Natural killer cell treated with Interleukin-12 subunit alpha and Interleukin-12 subunit beta and Interleukin-15 and Interleukin-18, amount 100 ng/mL, for 72 hours (primary cell): Measurements from ENCODE around the gene NHSL2. TPM values are rescaled to one million over a fixed set of nuclear protein-coding genes. Genes with fewer than 3 reads are reported as not detected.
"Not testable (repeated sequence)": the region's sequence is repeated elsewhere in the genome, so short reads cannot be mapped to it uniquely, and the experiment has no call there.

Experiments
- ATAC-seq, 2 donors: fragments of 150-1000 bp; cut with Tn5 transposase in 1 of 2; sonication (Bioruptor Pico), chemical (Tn5 transposase) in 1 of 2; 2 replicates each; pipeline ENCODE4 v1.10.0; 2021
- DNase-seq: peaks from one replicate; pipeline ENCODE4 v3.0.0; 2022; ENCODE audit warnings: low spot score
- H3K27ac Mint-ChIP-seq, 2 donors: 1 replicate in 1 of 2; 2 replicates in 1 of 2; pipeline ENCODE4 v1.8.0; 2022; ENCODE audit warnings: mixed read lengths in 2 of 2, mild to moderate bottlenecking in 1 of 2, moderate library complexity in 1 of 2
- H3K27me3 Mint-ChIP-seq, 2 donors: 1 replicate in 1 of 2; 2 replicates in 1 of 2; pipeline ENCODE4 v1.8.0; 2022; ENCODE audit warnings: mixed read lengths in 2 of 2
- H3K36me3 Mint-ChIP-seq: one replicate; pipeline ENCODE4 v1.8.0; 2022; ENCODE audit warnings: mixed read lengths
- H3K4me1 Mint-ChIP-seq, 2 donors: 1 replicate in 1 of 2; 2 replicates in 1 of 2; pipeline ENCODE4 v1.8.0; 2022; ENCODE audit warnings: low read depth in 2 of 2, mixed read lengths in 2 of 2, mild to moderate bottlenecking in 1 of 2
- H3K4me3 Mint-ChIP-seq: one replicate; pipeline ENCODE4 v1.8.0; 2022; ENCODE audit warnings: mixed read lengths
- H3K9me3 Mint-ChIP-seq: 2 replicates; pipeline ENCODE4 v1.8.0; 2022; ENCODE audit warnings: mixed read lengths
- total RNA-seq, 2 donors: library from RNA; stranded (reverse); gene quantifications; one replicate each; pipeline ENCODE4 v1.2.3, GENCODE V29; 2022

NHSL2 gene
- under 1 TPM; 0.07 to 0.67 TPM for total RNA-seq

DNA sequence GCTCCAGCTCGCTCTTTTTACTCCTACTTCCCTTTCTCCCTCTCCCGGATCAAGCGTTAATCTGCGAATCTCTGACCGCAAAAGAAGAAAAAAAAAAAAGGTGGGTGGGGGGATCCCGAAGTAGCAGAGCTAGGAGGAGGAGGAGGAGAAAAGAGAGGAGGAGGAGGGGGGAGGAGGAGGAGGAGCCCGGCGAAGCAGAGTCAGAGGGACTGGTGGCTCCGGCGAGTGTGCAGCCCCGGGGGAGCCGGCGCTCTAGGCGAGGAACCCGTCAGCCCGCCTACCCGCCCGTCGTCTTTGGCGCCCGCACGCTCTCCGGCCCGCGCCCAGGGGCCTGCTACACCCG, at the start of gene NHSL2:
Gene NHSL2 (plus strand): TSS at position 203 of the 343 bp plus-strand sequence.
- H3K36me3 Mint-ChIP-seq = no peaks in the 10 kb centered on the region
- peak within 1 kb of the TSS; percentile 42 for H3K4me3 Mint-ChIP-seq
- peaks cover 10 to 28% of the 10 kb centered on the region in 2 donors for H3K27me3 Mint-ChIP-seq
- no peaks in the 10 kb centered on the region for H3K9me3 Mint-ChIP-seq
- no peak for DNase-seq
- ATAC-seq = peak in 1 of 2 donors; percentile 63
- H3K4me1 Mint-ChIP-seq = no peaks in the 10 kb centered on the region
- H3K27ac Mint-ChIP-seq = no peak within 1 kb of the TSS

- H3K4me3 Mint-ChIP-seq = no peak overlapping the region
Measured at GRCh38 chrX:71867680-71868079, 43.0 kb upstream of the NHSL2 start.

DNA sequence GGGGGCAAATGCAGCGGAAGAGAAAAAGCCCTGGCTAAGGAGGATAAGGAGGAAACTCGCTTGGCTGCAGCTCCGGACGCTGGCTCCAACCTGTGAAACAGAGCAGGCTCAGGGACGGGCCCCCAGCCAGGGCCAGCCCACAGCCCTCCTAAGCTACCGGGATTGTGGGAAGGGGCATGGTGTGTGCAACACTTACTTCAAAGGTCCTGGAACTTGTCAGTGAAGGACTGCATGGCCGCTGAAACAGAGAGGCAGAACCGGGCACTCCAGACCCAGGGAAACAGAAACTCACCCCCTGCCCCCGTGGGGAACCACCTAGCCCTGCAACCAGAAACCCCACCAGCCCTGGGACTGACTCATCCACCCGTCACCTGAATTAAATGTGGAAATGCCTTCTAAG, 41.1 kb upstream of the NHSL2 start:
- not testable (repeated sequence) for H3K9me3 Mint-ChIP-seq, H3K4me1 Mint-ChIP-seq, H3K36me3 Mint-ChIP-seq, DNase-seq, ATAC-seq, H3K27ac Mint-ChIP-seq, H3K4me3 Mint-ChIP-seq
- peaks cover 17 to 18% of the 10 kb centered on the region in 2 donors for H3K27me3 Mint-ChIP-seq

More at GRCh38 chrX:71867680-71868079, 43.0 kb upstream of the NHSL2 start:
- ATAC-seq (no peak), DNase-seq (no peak)
- peaks cover 0 to 7% of the 10 kb centered on the region in 2 donors for H3K4me1 Mint-ChIP-seq
- H3K9me3 Mint-ChIP-seq = no peaks in the 10 kb centered on the region
- no peaks in the 10 kb centered on the region for H3K36me3 Mint-ChIP-seq
- H3K27ac Mint-ChIP-seq = no peak overlapping the region
- peaks cover 17 to 19% of the 10 kb centered on the region in 2 donors for H3K27me3 Mint-ChIP-seq

- no peak for ATAC-seq
- H3K27me3 Mint-ChIP-seq = peaks cover 9 to 13% of the 10 kb centered on the region in 2 donors
- H3K4me1 Mint-ChIP-seq = peaks cover 0 to 7% of the 10 kb centered on the region in 2 donors
- no peaks in the 10 kb centered on the region for H3K36me3 Mint-ChIP-seq
- no peak for DNase-seq
- H3K9me3 Mint-ChIP-seq = no peaks in the 10 kb centered on the region
- H3K4me3 Mint-ChIP-seq = no peak overlapping the region
- no peak overlapping the region for H3K27ac Mint-ChIP-seq
Measured at GRCh38 chrX:71870208-71871098, 40.2 kb upstream of the NHSL2 start.

DNA sequence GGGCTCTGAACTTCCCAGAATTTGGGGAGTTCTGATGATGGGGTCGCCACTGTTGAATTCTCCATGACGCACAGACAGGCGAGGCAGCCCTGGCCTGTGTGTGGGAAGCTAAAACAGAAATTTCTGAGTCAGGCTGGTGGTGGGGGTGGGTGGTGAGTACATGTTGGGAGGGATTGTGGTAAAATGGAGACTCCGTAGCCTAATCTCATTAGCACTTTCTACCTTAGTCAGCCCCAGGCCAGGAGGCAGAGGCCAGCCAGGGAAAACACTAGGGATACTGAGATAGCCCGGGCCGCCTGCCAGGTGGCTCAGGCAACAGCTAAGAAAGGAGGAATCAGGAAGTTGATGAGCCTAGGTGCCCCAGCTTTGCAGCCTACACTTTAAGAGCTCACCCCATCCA, 39.3 kb upstream of the NHSL2 start:
- ATAC-seq (peak in 1 of 2 donors; percentile 11), DNase-seq (no peak)
- Mint-ChIP-seq H3K4me1 (peaks cover 0 to 7% of the 10 kb centered on the region in 2 donors), H3K27me3 (peaks cover 7 to 14% of the 10 kb centered on the region in 2 donors), H3K4me3 (no peak overlapping the region), H3K36me3 (no peaks in the 10 kb centered on the region), H3K9me3 (no peaks in the 10 kb centered on the region), H3K27ac (no peak overlapping the region)

GRCh38 chrX:71872542-71873458, 37.8 kb upstream of the NHSL2 start:
- no peaks in the 10 kb centered on the region for H3K9me3 Mint-ChIP-seq
- H3K27ac Mint-ChIP-seq = no peak overlapping the region
- H3K4me3 Mint-ChIP-seq = no peak overlapping the region
- peaks cover 0 to 7% of the 10 kb centered on the region in 2 donors for H3K4me1 Mint-ChIP-seq
- H3K36me3 Mint-ChIP-seq = no peaks in the 10 kb centered on the region
- peaks cover 9 to 16% of the 10 kb centered on the region in 2 donors for H3K27me3 Mint-ChIP-seq
- no peak for DNase-seq
- ATAC-seq = no peak

DNA sequence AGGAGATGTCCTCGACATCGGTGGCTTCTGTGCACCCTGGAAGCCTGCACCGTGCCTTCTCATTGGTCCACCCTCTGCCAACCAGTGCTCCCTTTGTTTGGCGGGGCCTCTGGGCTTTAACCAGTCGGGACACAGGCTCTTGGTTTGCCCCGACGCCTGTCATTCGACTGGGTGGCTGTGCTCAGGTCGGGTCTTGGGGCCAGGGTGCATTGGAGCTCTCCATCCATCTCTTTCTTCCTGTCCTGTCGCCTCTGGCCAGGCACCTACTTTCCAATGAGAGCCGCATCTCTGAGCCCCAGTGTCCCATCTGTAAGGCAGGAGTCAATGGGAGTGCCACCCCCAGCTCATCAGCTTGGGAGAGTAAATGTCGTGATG, 37.2 kb upstream of the NHSL2 start:
- Mint-ChIP-seq H3K4me3 (no peak overlapping the region), H3K27ac (no peak overlapping the region), H3K4me1 (peaks cover 0 to 7% of the 10 kb centered on the region in 2 donors), H3K9me3 (no peaks in the 10 kb centered on the region), H3K27me3 (peaks cover 15 to 16% of the 10 kb centered on the region in 2 donors), H3K36me3 (no peaks in the 10 kb centered on the region)
- ATAC-seq (no peak), DNase-seq (no peak)

- not testable (repeated sequence) for H3K9me3 Mint-ChIP-seq, ATAC-seq, H3K27ac Mint-ChIP-seq, DNase-seq, H3K4me3 Mint-ChIP-seq, H3K36me3 Mint-ChIP-seq, H3K4me1 Mint-ChIP-seq
- peaks cover 25 to 30% of the 10 kb centered on the region in 2 donors for H3K27me3 Mint-ChIP-seq
Measured at GRCh38 chrX:71876841-71877240, 33.8 kb upstream of the NHSL2 start.

DNA sequence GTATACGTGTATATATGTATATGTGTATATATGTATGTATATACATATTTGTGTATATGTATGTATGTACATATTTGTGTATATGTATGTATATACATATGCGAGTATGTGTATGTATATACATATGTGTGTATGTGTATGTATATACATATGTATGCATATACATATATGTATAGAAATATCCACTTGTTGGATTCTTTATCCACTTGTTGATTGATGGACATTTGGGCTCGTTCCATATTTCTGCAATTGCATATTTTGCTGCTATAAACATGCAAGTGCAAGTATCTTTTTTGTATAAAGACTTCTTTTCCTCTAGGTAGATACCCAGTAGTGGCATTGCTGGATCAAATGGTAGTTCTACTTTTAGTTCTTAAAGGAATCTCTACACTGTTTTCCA, 25.5 kb upstream of the NHSL2 start:
- Mint-ChIP-seq H3K4me1 (peaks cover 0 to 2% of the 10 kb centered on the region in 2 donors), H3K4me3 (no peak overlapping the region)
- ATAC-seq = no peak

GRCh38 chrX:71895607-71896006, 15.0 kb upstream of the NHSL2 start:
- Mint-ChIP-seq H3K9me3 (no peaks in the 10 kb centered on the region), H3K27ac (no peak overlapping the region), H3K4me1 (no peaks in the 10 kb centered on the region), H3K36me3 (no peaks in the 10 kb centered on the region), H3K4me3 (no peak overlapping the region), H3K27me3 (peaks cover 7 to 15% of the 10 kb centered on the region in 2 donors)
- no peak for ATAC-seq
- no peak for DNase-seq

More for the DNA sequence above, 25.5 kb upstream of the NHSL2 start:
- Mint-ChIP-seq H3K9me3 (peaks cover 6% of the 10 kb centered on the region), H3K27me3 (peaks cover 26 to 34% of the 10 kb centered on the region in 2 donors), H3K36me3 (peaks cover 5% of the 10 kb centered on the region), H3K27ac (no peak overlapping the region)
- no peak for DNase-seq

GRCh38 chrX:71906144-71906543, 4.5 kb upstream of the NHSL2 start:
- no peak for DNase-seq
- H3K4me1 Mint-ChIP-seq = no peaks in the 10 kb centered on the region

GRCh38 chrX:71908387-71908786, 2.3 kb upstream of the NHSL2 start:
- Mint-ChIP-seq H3K4me1 (no peaks in the 10 kb centered on the region), H3K4me3 (no peak overlapping the region), H3K27me3 (peaks cover 10 to 20% of the 10 kb centered on the region in 2 donors), H3K9me3 (no peaks in the 10 kb centered on the region), H3K36me3 (no peaks in the 10 kb centered on the region), H3K27ac (no peak overlapping the region)
- DNase-seq = no peak
- ATAC-seq = no peak

More at GRCh38 chrX:71906144-71906543, 4.5 kb upstream of the NHSL2 start:
- Mint-ChIP-seq H3K27me3 (peaks cover 18 to 23% of the 10 kb centered on the region in 2 donors), H3K27ac (no peak overlapping the region), H3K36me3 (no peaks in the 10 kb centered on the region), H3K9me3 (no peaks in the 10 kb centered on the region), H3K4me3 (no peak overlapping the region)
- no peak for ATAC-seq

GRCh38 chrX:71909956-71910355, 689 bp upstream of the NHSL2 start:
- ATAC-seq (no peak), DNase-seq (no peak)
- no peak overlapping the region for H3K27ac Mint-ChIP-seq
- peaks cover 10 to 26% of the 10 kb centered on the region in 2 donors for H3K27me3 Mint-ChIP-seq
- H3K4me3 Mint-ChIP-seq = no peak overlapping the region
- H3K4me1 Mint-ChIP-seq = no peaks in the 10 kb centered on the region
- no peaks in the 10 kb centered on the region for H3K36me3 Mint-ChIP-seq
- H3K9me3 Mint-ChIP-seq = no peaks in the 10 kb centered on the region
